Loucy (cell line): ENCODE measurements around the gene ZNF524.
A peak's percentile ranks its signal among the peaks of the same experiment; 100 is the strongest.

Experiments
- H2AFZ ChIP-seq: fragments of 200-600 bp; sonication (generic); 2 replicates; pipeline ENCODE4 v1.6.0; 2016; ENCODE audit warnings: antibody characterized with exemption, mild to moderate bottlenecking, low read length, moderate library complexity
- H3F3A ChIP-seq: fragments of 200-600 bp; 2 replicates; pipeline ENCODE4 v1.6.0; 2016; ENCODE audit warnings: antibody characterized with exemption, low read depth, mild to moderate bottlenecking
- H3K27me3 ChIP-seq: fragments of 200-600 bp; sonication (generic); 2 replicates; pipeline ENCODE4 v1.6.1; 2014; ENCODE audit warnings: low read length, mild to moderate bottlenecking; ENCODE audit not compliant: insufficient read depth, poor library complexity, severe bottlenecking
- H3K36me3 ChIP-seq: fragments of 200-600 bp; sonication (generic); 2 replicates; pipeline ENCODE4 v1.6.1; 2016; ENCODE audit warnings: low read length; ENCODE audit not compliant: insufficient read depth
- H3K4me1 ChIP-seq: fragments of 200-600 bp; sonication (generic); 2 replicates; pipeline ENCODE4 v1.5.1; 2014; ENCODE audit warnings: low read length, mild to moderate bottlenecking; ENCODE audit not compliant: insufficient read depth, poor library complexity, severe bottlenecking
- H3K4me2 ChIP-seq: fragments of 200-600 bp; sonication (generic); 2 replicates; pipeline ENCODE4 v1.6.0; 2014; ENCODE audit warnings: antibody characterized with exemption, low read length, low read depth, mild to moderate bottlenecking; ENCODE audit not compliant: poor library complexity, severe bottlenecking
- H3K4me3 ChIP-seq: fragments of 200-600 bp; sonication (generic); 2 replicates; pipeline ENCODE4 v1.5.1; 2014; ENCODE audit warnings: low read length, mild to moderate bottlenecking, mixed read lengths; ENCODE audit not compliant: poor library complexity, severe bottlenecking
- H3K79me2 ChIP-seq: fragments of 200-600 bp; sonication (generic); 2 replicates; pipeline ENCODE4 v1.6.1; 2014; ENCODE audit warnings: low read length; ENCODE audit not compliant: insufficient read depth
- H3K9ac ChIP-seq: fragments of 200-600 bp; sonication (generic); 2 replicates; pipeline ENCODE4 v1.6.0; 2014; ENCODE audit warnings: mild to moderate bottlenecking, low read depth, low read length, moderate library complexity; ENCODE audit not compliant: poor library complexity, severe bottlenecking
- H3K9me2 ChIP-seq: fragments of 200-600 bp; sonication (generic); replicated peaks from 2 replicates; pipeline ENCODE4 v1.6.1; 2016; ENCODE audit warnings: low read depth, low read length, mixed read lengths
- H3K9me3 ChIP-seq: fragments of 200-600 bp; sonication (generic); 2 replicates; pipeline ENCODE4 v1.6.1; 2014; ENCODE audit warnings: mild to moderate bottlenecking, antibody characterized with exemption, low read length, low read depth; ENCODE audit not compliant: insufficient read depth
- H4K20me1 ChIP-seq: fragments of 200-600 bp; sonication (generic); 2 replicates; pipeline ENCODE4 v1.6.0; 2014; ENCODE audit warnings: antibody characterized with exemption, low read length, mild to moderate bottlenecking; ENCODE audit not compliant: insufficient read depth, poor library complexity, severe bottlenecking
- EZH2phosphoT487 ChIP-seq: fragments of 200-600 bp; IDR thresholded peaks from 2 replicates; pipeline ENCODE4 v1.6.1; 2018; ENCODE audit warnings: antibody characterized with exemption, mild to moderate bottlenecking, moderate library complexity, borderline replicate concordance
- TF ChIP-seq, protein P1 (sequence below): fragments of 200-600 bp; sonication (generic); conservative IDR thresholded peaks from 2 replicates; pipeline ENCODE4 v1.5.1; 2014; ENCODE audit warnings: mild to moderate bottlenecking, antibody characterized with exemption, low read length

ZNF524 gene

DNA sequence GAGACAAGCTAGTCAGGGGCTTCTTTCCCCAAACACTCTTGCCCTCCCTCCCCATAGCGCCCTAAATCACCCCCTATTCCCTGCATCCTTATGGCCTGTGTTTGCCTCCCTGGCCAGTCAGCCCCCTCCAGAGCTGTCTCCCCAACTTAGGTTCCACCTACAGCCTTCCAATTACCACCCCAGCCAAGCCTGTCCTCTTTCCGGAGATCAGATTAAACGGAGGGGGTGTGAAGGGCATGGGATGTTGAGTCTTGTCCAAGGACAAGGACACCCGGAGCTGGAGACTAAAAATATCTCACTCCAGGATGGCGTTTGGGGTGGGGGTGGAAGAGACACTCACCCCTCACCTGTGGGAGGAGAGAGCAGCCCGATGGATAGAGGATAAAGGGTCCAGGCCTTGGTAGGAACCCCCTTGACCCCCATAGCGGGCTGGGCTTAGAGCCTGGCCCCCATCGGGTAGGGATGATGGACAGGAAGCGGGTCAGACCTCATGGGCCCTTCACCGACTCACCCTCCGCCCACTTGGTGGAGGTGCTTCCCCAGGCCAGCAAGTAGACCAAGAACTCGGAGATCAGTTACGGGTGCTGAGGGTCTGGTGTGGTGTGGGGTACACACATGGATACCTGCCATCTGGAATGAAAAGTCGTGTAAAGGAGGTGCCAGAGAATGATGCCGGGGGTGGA lies 11.4 kb downstream of the ZNF524 start:
- Histone ChIP-seq H3K9me2 (no peaks in the 10 kb centered on the region), H3K4me3 (no peak overlapping the region), H4K20me1 (peaks cover 25% of the 10 kb centered on the region), H3K79me2 (peaks cover 52% of the 10 kb centered on the region), H3K27me3 (no peaks in the 10 kb centered on the region), H3K9ac (peak overlapping the region; percentile 12), H2AFZ (no peak overlapping the region), H3K36me3 (peaks cover 4% of the 10 kb centered on the region; the same call in 1 of the 2 replicates), H3F3A (no peaks in the 10 kb centered on the region), H3K4me1 (peaks cover 15% of the 10 kb centered on the region), H3K4me2 (no peak overlapping the region), H3K9me3 (no peaks in the 10 kb centered on the region)
- no peak for TF ChIP-seq EZH2phosphoT487
- TF ChIP-seq, protein P1, sequence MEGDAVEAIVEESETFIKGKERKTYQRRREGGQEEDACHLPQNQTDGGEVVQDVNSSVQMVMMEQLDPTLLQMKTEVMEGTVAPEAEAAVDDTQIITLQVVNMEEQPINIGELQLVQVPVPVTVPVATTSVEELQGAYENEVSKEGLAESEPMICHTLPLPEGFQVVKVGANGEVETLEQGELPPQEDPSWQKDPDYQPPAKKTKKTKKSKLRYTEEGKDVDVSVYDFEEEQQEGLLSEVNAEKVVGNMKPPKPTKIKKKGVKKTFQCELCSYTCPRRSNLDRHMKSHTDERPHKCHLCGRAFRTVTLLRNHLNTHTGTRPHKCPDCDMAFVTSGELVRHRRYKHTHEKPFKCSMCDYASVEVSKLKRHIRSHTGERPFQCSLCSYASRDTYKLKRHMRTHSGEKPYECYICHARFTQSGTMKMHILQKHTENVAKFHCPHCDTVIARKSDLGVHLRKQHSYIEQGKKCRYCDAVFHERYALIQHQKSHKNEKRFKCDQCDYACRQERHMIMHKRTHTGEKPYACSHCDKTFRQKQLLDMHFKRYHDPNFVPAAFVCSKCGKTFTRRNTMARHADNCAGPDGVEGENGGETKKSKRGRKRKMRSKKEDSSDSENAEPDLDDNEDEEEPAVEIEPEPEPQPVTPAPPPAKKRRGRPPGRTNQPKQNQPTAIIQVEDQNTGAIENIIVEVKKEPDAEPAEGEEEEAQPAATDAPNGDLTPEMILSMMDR: no peak

GRCh38 chr19:55611983-55612645 lies 12.0 kb downstream of the ZNF524 start:
- Histone ChIP-seq H3K4me2 (no peak overlapping the region), H3K9me2 (no peaks in the 10 kb centered on the region), H3K36me3 (peaks cover 8% of the 10 kb centered on the region; the same call in 1 of the 2 replicates)

DNA sequence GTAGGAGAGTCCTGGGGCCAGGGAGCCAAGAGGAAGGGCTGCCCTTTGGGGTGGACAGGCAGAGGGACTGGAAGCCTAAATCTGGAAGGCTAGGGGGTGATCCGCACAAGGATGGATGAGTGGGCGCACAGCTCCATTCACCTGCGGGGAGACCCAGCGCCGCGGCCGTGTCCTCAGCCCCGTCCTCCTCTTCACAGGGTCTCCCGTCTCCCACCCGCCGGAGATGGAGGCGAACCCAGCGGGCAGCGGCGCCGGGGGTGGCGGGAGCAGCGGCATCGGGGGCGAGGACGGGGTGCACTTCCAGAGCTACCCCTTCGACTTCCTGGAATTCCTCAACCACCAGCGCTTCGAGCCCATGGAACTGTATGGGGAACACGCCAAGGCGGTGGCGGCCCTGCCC lies 13.3 kb downstream of the ZNF524 start:
- Histone ChIP-seq H3K9me2 (no peaks in the 10 kb centered on the region), H3K36me3 (peaks cover 14% of the 10 kb centered on the region; the same call in 1 of the 2 replicates), H3K9ac (no peak overlapping the region), H3K4me3 (no peak overlapping the region), H3K27me3 (no peaks in the 10 kb centered on the region), H3K4me2 (no peak overlapping the region), H2AFZ (no peak overlapping the region), H3K4me1 (peaks cover 5% of the 10 kb centered on the region), H3K9me3 (no peaks in the 10 kb centered on the region), H4K20me1 (peaks cover 14% of the 10 kb centered on the region), H3K79me2 (peaks cover 33% of the 10 kb centered on the region), H3F3A (no peaks in the 10 kb centered on the region)
- TF ChIP-seq EZH2phosphoT487: no peak
- TF ChIP-seq, protein P1: no peak

More at GRCh38 chr19:55611983-55612645, 12.0 kb downstream of the ZNF524 start:
- peaks cover 11% of the 10 kb centered on the region for H3K4me1 ChIP-seq
- peak overlapping the region; percentile 12 for H3K9ac ChIP-seq
- no peak overlapping the region for H3K4me3 ChIP-seq
- no peaks in the 10 kb centered on the region for H3K9me3 ChIP-seq
- H3K27me3 ChIP-seq: no peaks in the 10 kb centered on the region
- no peaks in the 10 kb centered on the region for H3F3A ChIP-seq
- peaks cover 21% of the 10 kb centered on the region for H4K20me1 ChIP-seq
- peaks cover 45% of the 10 kb centered on the region for H3K79me2 ChIP-seq
- TF ChIP-seq, protein P1: no peak
- no peak for TF ChIP-seq EZH2phosphoT487
- no peak overlapping the region for H2AFZ ChIP-seq
